Inflammatory macrophage treated with lipopolysaccharide for 4 hours (primary cell): ENCODE results near the gene LUC7L2.
A peak's percentile ranks its signal among the peaks of the same experiment; 100 is the strongest.
"Not testable (repeated sequence)": the region's sequence is repeated elsewhere in the genome, so short reads cannot be mapped to it uniquely, and the experiment has no call there.

Experiments
- DNase-seq: peaks from one replicate; pipeline ENCODE4 v3.0.0-alpha.2; 2020

LUC7L2 gene

GRCh38 chr7:139397192-139397591 is 37.5 kb downstream of the LUC7L2 start:
- DNase-seq = no peak

- no peak for DNase-seq
These were observed 43.9 kb downstream of the LUC7L2 start for GRCh38 chr7:139403601-139404000.

GRCh38 chr7:139407555-139407954 is 47.9 kb downstream of the LUC7L2 start:
- DNase-seq = no peak

DNA sequence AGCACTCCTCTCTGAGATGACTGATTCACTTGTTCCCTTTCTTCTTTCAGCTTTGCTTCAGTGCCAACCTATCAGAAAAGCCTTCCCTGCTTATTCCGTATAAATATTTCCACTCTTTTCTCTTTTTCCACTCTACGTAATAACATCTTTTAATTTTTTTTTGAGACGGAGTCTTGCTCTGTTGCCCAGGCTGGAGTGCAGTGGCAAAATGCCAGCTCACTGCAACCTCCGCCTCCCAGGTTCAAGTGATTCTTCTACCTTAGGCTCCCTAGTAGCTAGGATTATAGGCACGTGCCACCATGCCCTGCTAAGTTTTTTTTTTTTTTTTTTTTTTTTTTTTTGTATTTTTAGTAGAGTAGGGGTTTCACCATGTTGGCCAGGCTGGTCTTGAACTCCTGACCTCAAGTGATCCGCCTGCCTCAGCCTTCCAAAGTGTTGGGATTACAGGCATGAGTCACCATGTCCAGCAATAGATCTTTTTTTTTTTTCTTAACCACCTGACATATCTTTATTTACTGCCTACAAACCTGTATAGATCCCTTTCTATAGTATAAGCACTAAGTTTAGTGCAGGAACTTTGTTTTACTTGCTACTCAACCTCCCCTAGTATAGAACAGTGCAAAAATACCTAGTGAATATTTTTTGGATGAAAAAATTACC is 55.2 kb downstream of the LUC7L2 start:
- DNase-seq = not testable (repeated sequence)

DNA sequence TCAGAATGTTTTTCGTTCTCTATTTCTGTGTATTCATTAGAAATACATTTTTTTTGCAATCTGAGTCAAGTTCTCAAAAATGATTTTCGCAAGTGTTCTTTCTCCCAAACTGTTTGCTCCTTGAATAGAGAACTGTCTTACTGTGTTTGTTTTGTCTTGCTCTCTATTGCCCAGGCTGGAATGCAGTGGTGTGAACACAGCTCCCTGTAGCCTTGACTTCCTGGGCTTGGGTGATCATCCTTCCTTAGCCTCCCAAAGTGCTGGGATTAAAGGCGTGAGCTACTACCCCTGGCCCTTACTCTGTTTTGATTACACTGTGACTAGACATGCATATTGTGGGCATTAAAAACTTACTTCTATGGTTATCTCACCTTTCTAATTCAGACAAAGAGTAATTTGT is 56.7 kb downstream of the LUC7L2 start:
- no peak for DNase-seq

DNA sequence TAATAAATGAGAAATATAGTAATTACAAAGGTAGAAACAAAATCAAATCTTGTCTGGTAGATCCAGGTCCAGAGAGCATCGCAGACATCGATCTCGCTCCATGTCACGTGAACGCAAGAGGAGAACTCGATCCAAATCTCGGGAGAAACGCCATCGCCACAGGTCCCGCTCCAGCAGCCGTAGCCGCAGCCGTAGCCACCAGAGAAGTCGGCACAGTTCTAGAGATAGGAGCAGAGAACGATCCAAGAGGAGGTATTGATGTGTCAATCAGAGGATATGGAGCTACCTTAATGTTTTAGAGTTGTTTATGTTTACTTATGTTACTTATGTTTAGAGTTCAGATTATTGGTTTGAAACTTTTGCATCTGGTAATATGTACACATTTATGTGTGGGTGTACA is 57.8 kb downstream of the LUC7L2 start:
- DNase-seq = no peak

DNA sequence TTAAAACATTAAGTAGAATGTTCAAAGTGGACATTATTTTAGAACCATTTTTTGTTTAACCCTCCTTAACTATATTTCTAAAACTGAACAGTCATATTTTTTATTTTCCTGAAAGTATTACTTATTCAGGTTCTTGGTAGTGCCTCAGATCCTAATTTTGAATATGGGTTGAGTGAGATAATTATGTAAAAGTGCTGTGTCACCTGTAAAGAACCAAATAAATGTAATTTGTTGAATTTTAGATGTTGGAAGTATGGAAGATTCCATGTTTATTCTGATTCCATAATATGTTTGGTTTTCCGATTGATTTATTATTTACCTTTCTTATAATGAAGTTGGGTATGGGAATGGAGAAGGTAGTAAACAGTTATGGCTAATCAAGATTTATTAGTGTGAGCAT is 61.4 kb downstream of the LUC7L2 start:
- DNase-seq = no peak

DNA sequence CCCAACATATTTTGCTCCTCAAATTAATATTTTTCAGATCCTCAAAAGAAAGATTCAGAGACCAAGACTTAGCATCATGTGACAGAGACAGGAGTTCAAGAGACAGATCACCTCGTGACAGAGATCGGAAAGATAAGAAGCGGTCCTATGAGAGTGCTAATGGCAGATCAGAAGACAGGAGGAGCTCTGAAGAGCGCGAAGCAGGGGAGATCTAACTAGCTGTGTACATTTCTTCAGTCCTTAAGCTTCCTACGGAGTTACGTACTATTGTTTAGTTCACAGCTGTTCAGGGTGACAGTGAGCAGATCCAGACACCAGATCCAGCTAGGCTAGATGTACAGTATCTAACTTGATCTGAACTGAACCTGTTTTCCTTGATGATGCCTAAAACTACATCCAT is 62.4 kb downstream of the LUC7L2 start:
- DNase-seq = no peak

DNA sequence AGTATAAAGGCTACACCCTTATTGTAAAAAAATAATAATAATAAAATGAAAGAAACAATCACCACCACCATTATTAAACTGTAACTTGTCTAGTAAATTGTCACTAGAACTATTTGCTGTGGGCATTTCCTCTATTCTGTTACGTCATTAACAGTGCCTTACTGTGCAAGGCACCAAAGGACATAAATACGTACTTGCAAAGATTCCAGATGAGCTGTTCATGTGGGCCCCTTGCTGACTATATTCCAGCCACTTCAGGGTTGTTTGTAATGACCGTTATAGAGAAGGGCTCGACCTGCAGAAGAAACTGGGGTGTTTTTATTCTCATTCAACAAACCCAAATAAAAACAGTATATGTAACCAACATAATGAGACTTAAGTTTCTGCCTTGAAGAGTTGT is 63.4 kb downstream of the LUC7L2 start:
- no peak for DNase-seq

DNA sequence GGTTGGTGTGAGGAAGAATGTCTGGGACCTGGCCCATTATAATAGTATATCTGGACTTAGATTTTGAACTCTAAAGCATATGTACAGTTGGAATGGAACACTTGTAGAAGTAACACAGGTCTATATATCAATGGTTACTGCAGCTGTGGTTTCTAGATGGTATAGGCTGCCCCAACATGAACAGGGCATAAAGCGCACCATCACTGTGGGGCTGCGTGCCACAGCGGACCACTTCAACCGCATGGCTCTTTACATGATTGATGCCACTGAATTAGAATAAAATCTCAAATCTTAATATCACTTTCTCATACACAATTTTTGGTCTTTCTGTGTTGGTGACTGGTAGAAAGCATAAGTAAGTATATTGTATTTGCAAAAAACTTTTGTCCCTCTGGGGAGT is 64.3 kb downstream of the LUC7L2 start:
- DNase-seq = no peak

DNA sequence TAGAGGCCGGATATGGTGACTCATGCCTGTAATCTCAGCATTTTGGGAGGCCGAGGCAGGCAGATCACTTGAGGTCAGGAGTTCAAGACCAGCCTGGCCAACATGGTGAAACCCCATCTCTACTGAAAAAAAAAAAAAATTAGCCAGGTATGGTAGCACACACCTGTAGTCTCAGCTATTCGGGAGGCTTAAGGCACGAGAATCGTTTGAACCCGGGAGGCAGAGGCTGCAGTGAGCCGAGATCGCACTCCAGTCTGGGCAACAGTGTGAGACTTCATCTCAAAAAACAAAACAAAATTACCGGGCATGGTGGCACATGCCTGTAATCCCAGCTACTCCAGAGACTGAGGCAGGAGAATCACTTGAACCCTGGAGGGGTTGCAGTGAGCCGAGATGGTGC is 66.0 kb downstream of the LUC7L2 start:
- DNase-seq = not testable (repeated sequence)

DNA sequence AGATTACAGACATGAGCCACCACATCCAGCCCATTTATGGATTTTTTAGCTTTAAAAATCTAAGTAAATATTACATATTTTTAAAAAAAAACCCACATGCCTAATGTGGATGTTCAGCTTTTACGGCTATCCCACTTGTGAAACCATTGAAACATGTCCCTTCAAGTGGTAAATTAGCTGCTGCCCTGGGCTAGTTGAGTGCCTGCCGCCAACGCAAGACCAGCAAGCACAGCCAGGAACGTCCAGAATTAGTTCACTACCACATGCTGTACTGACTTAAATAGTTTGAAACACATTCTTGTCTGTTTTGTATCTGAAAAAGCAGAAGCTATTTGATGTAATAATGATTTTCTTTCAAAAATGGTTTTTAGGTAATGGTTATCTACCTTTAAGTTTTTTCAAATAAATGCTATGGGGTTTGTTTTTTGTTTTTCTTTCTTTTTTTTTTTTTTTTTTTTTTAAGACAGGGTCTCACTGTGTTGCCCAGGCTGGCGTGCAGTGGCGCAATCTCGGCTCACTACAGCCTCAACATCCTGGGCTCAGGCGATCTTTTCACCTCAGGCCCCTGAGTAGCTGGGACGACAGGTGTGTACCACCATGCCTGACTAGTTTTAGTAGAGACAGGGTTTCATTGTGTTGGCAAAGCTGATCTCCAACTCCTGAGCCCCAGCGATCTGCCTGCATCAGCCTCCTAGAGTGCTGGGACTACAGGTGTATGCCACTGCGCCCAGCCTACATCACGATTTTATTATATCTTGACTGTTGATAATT is 66.7 kb downstream of the LUC7L2 start:
- DNase-seq = no peak

- no peak for DNase-seq
These were observed 67.3 kb downstream of the LUC7L2 start for GRCh38 chr7:139427029-139427420.

DNA sequence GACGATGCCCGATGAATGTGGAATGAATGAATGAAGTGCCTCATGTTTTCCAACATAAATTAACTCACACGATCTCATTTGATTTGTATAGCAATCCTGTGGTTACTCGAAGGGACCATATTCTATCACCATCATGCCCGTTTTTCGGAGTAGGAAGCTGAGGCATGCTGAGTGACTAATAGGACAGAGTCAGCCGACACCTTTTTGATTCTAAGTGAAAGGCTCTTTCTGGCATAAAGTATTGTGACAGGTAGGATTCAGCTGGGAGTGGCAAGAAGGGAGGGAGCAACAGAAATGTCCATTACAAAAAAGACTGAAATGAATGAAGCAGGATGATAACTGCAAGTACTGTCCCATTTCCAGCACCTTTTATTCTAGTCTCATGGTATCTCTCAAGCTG is 68.1 kb downstream of the LUC7L2 start:
- DNase-seq = no peak

DNA sequence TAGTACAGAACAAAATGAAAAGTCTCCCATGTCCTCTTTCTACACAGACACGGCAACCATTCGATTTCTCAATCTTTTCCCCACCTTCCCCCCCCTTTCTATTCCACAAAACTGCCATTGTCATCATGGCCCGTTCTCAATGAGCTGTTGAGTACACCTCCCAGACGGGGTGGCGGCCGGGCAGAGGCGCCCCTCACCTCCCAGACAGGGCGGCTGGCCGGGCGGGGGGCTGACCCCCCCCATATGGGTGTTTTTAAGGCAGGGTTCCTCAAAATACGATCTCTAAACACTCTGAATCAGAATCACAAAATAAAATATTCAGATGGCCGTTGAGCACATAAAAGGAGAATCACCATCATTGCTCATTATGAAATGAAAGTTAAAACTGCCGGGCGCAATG is 70.0 kb downstream of the LUC7L2 start:
- DNase-seq = not testable (repeated sequence)

GRCh38 chr7:139430443-139430842 is 70.7 kb downstream of the LUC7L2 start:
- no peak for DNase-seq

DNA sequence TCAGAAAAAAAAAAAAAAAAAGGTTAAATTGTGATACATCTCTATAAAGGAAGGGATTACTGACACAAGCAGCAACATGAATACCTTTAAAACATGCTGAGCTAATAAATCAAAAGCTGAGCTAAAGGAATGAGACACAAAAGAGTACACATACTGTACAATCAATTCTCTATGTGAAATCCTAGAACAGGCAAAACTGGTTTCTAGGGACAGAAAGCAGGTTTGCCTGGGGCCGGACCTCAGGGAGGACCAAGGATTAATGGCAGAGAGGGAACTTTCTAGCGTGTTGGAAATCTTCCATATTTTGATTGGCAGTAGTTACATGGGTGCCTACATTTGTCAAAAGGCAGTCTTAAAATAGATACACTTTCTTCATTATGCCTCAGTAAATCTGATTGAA is 71.3 kb downstream of the LUC7L2 start:
- no peak for DNase-seq

GRCh38 chr7:139431459-139431858 is 71.8 kb downstream of the LUC7L2 start:
- DNase-seq = no peak

- DNase-seq = no peak
These were observed 77.1 kb downstream of the LUC7L2 start for GRCh38 chr7:139436806-139437205.

DNA sequence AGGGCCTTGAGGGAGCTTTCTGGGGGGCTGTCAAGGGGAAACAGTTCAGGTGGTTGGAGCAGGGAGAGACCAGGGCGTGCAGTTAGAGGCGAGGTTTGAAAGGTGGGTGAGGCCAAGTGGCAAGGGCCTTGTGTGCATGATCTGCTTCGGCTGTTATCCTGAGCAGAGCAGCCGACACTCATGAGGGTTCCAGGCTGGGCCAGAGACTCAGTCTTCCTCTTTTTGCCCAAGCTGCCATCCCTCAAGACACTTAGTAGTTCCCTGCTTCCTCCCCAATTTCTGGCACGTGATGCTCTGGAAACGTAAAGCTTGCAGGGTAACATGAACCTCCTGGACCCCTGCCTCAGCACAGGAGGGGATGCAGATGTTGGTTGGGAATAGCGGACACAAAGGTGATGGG is 79.7 kb downstream of the LUC7L2 start:
- no peak for DNase-seq

- DNase-seq = no peak
These were observed 82.3 kb downstream of the LUC7L2 start for GRCh38 chr7:139441961-139442360.

- no peak for DNase-seq
These were observed 86.6 kb downstream of the LUC7L2 start for GRCh38 chr7:139446051-139446890.

DNA sequence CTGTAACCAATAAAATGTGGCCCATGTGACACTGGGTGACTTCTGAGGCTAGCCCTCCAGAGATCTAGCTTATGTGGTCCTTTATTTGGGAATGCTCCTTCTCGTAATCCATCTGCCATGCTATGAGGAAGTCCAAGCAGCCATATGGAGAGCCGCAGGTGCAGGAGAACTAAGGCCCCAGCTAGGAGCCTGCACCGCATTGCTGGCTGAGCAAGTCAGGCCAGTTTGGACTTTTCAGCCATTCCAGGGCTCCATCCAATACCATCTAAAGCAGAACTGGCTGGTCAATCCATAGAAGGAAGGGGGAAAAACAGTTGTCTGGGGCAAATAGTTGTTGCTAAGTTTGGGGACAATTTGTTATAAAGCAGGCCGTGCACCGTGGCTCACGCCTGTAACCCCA is 91.2 kb downstream of the LUC7L2 start:
- no peak for DNase-seq

DNA sequence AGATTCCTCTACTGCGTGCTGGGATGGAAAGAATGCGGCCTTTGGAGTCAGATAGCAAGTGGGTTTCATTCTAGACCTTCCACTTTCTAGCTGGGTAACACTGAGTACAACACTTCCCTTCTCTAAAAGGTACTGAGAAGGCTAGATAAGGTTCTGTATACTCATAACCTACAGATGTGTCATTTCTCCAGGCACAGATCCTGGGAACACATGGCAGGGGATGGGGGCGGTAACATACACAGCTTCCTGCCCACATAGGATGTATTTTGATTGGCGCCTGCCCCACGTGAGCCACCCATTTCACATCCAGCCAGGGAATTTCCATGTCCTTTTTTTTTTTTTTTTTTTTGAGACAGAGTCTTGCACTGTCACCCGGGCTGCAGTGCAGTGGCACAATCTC is 91.9 kb downstream of the LUC7L2 start:
- DNase-seq = peak; percentile 6
